ENCODE data around the gene SF3B5. TPM values are rescaled to one million over a fixed set of nuclear protein-coding genes. Genes with fewer than 3 reads are reported as not detected.
"Not testable (repeated sequence)": the region's sequence is repeated elsewhere in the genome, so short reads cannot be mapped to it uniquely, and the experiment has no call there.

SF3B5 gene
- total RNA-seq, 2 donors from 2014 or later = 133 to 167 TPM

- intact Hi-C loops (cut with DNase I, micrococcal nuclease) = no loop called here
- DNase-seq (no peak), ATAC-seq (no peak)
Observed at GRCh38 chr6:144113366-144113765, 18.0 kb upstream of the SF3B5 start.

DNA sequence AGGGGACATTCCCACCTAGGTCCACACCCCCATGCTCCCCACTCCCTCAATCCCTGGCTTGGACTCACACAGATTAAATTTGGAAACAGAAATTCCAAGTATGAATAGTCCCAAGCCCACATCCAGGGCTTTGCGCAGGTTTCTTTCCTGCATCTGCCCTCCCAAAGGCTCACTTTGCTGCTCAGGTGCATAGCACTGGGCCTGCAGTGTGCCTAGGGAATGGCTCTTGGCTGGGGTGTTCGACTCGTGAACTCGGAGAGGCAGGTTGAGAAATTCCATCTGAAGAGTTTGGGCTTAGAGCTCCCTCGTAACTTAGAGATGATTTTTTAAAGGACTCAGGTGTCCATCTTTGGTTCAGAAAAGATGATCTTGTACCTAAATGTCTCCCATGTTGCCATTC, 14.8 kb upstream of the SF3B5 start:
- ATAC-seq = no peak
- intact Hi-C loops (cut with DNase I, micrococcal nuclease) = no loop called here
- DNase-seq = no peak

- DNase-seq (no peak), ATAC-seq (no peak)
- intact Hi-C loops (cut with DNase I, micrococcal nuclease) = loop anchor here in 1 of 2 donors (5.0 kb wide), 1 partner anchor 106 kb away; no protein-coding TSS in a partner anchor
Observed at GRCh38 chr6:144106206-144106605, 10.8 kb upstream of the SF3B5 start.

DNA sequence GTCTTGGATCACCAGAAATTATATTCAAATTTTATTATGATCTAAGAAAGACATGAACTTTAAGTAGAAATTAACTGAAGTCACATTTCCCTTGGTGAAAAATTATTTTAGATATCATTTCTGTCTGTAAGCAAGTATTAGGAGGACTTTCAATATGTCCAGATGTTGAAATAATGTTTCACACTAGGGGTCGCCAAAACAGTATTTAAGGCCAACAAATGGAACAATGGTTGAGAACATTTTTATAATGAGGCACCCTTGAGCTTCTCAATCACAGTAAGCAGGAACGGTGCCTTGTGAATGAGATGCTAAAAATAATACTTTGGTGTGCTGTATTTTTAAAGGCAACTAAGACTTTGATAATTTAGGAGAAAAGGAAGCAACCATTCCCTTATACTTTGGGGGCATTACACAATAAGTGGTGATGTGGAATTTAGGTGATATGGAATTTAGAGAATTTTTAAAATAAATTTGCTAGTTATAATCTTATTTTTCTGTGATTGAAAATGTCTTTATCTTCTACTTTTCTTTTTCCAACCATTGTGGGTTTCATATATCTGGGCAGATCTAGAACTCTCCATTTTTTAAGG, 9.6 kb upstream of the SF3B5 start:
- no peak for DNase-seq
- ATAC-seq = peak; percentile 69
- intact Hi-C loops (cut with DNase I, micrococcal nuclease) = loop anchor here (5.0 kb wide), 2 partner anchors 107 to 377 kb away; no protein-coding TSS in a partner anchor

- intact Hi-C loops (cut with DNase I, micrococcal nuclease) = loop anchor here in 1 of 2 donors (5.0 kb wide), 1 partner anchor 378 kb away; no protein-coding TSS in a partner anchor
- ATAC-seq = no peak
- no peak for DNase-seq
Observed at GRCh38 chr6:144104488-144104887, 9.1 kb upstream of the SF3B5 start.

GRCh38 chr6:144103026-144103563, 7.7 kb upstream of the SF3B5 start:
- intact Hi-C loops (cut with DNase I, micrococcal nuclease) = loop anchor here in 1 of 2 donors (5.0 kb wide), 1 partner anchor 379 kb away; no protein-coding TSS in a partner anchor
- DNase-seq (no peak), ATAC-seq (no peak)

DNA sequence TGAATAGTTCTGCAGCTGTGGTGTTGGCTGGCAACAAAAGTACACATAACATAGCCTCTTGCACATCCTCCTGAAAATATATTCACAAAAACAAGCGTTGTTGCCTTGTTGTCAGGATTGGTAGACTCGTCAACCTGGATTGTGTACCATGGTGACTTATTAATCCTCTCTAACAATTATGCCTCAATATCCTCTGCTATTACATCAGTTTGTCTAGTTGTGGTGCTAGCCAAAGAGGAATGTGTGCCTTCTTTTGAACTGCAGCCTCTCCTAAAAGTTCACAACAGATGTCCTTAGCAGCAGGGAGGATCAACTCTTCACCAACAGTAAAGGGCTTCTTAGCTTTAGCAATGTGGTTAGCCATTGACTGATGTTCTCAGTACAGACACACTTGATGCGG, 3.6 kb upstream of the SF3B5 start:
- intact Hi-C loops (cut with DNase I, micrococcal nuclease) = no loop called here
- DNase-seq (no peak), ATAC-seq (no peak)

- no peak for ATAC-seq
- DNase-seq = peak in 1 of 2 donors; percentile 26
- intact Hi-C loops (cut with DNase I, micrococcal nuclease) = no loop called here
Observed at GRCh38 chr6:144094731-144095133, 641 bp downstream of the SF3B5 start.

GRCh38 chr6:144093658-144094057, 1.7 kb downstream of the SF3B5 start:
- intact Hi-C loops (cut with DNase I, micrococcal nuclease) = no loop called here

DNA sequence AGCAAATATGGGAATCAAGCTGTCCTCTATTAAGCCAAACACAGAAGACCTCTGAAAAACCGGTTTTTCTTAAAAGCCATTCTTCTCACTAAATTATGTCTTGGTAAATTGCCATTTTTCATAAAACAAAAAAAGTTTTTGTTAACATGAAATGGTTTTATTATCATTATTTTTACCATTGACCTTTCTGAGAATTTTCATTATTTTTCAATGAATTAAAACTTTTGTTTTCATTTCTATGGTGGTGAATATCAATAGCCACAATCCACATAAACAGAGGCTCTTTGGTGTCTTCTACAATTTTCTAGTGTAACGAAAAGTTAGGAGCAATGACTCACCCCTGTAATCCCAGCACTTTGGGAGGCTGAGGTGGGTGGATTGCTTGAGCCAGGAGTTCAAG, 2.1 kb downstream of the SF3B5 start:
- ATAC-seq = no peak
- intact Hi-C loops (cut with DNase I, micrococcal nuclease) = no loop called here
- no peak for DNase-seq

More at GRCh38 chr6:144093658-144094057, 1.7 kb downstream of the SF3B5 start:
- ATAC-seq (no peak), DNase-seq (no peak)

DNA sequence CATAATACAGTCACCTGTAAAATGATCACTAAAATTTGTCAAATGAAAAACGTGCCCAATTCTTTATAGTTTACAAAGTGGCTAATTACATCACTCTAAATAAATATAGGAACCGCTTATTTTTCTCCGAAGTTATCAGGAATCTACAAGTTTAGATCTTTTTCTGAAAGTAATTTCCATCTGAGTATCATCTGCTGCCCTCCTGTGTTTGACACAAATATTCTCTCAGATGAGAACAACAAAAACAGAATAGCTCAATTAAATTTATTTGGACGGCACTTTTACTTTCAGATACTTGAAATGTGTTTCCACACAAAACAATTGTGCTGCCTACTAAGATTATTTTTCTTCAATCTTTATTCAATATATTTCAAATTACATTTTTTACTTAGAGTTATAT, 5.0 kb downstream of the SF3B5 start:
- intact Hi-C loops (cut with DNase I, micrococcal nuclease) = no loop called here
- ATAC-seq = no peak
- DNase-seq = no peak

DNA sequence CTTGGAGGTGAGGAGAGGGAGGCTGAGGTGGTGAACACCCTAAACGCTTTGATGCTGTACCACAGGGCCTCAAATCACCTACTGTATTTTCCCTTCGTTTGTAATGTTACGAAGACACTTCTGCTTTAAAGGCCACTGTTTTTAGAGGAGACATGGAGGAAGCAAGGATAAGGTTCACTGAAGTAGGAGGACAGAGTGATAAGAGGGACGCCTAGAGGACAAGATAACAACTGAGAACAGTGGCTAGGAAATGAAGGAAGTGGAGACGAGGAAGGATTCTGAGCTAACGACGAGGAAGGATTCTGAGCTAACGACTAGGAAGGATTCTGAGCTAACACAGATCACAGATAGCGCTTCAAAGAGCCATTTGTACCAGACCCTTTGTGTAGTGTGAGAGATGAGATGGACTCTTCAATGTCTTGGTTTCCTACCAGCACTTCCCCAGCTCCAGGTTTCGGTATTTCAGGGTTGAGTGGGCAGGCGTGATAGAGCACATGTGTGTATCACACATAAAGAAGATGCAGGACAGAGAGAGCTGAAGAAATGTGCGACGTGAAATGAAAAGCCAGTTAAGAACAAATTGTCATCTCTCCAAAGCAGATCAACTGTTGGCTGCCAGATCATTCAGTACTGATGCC, 7.5 kb downstream of the SF3B5 start:
- ATAC-seq = no peak
- intact Hi-C loops (cut with DNase I, micrococcal nuclease) = no loop called here
- no peak for DNase-seq

- ATAC-seq = no peak
- no peak for DNase-seq
- intact Hi-C loops (cut with DNase I, micrococcal nuclease) = no loop called here
Observed at GRCh38 chr6:144086959-144087358, 8.4 kb downstream of the SF3B5 start.

GRCh38 chr6:144083172-144083571, 12.2 kb downstream of the SF3B5 start:
- intact Hi-C loops (cut with DNase I, micrococcal nuclease) = no loop called here
- ATAC-seq (no peak), DNase-seq (no peak)

DNA sequence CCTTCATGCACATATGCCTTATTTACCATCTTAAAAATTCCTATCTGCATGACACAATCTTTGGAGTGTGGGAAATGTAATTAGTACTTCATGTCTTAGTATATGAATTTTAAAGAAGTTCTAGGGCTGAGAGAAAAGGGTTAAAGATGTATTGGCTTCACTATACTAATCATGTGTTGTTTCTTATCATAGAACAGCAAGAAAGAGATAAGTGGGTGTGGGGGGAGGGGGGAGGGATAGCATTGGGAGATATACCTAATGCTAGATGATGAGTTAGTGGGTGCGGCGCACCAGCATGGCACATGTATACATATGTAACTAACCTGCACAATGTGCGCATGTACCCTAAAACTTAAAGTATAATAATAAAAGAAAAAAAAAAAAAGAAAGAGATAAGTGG, 13.0 kb downstream of the SF3B5 start:
- DNase-seq; intact Hi-C loops (cut with DNase I, micrococcal nuclease); ATAC-seq: not testable (repeated sequence)

GRCh38 chr6:144077871-144078270, 17.5 kb downstream of the SF3B5 start:
- no peak for ATAC-seq
- no peak for DNase-seq
- intact Hi-C loops (cut with DNase I, micrococcal nuclease) = no loop called here

DNA sequence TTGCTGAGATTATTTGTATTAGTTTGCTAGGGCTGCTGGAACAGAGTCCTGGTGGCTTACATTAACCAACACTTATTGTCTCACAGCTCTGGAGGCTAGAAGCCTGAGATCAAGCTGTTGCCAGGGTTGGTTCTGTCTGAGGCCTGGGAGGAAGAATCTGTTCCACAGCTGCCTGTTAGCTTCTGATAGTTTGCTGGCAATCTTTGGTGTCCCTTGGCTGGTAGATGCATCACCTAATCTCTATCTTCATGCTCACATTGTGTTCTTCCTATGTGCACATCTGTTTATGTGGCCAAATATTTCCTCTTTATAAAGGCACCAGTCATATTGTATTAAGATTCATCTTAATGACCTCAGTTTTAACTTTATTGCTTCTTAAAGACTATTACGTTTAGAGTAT, 19.5 kb downstream of the SF3B5 start:
- intact Hi-C loops (cut with DNase I, micrococcal nuclease) = no loop called here
- ATAC-seq (no peak), DNase-seq (no peak)

- DNase-seq (no peak), ATAC-seq (no peak)
- intact Hi-C loops (cut with DNase I, micrococcal nuclease) = no loop called here
Observed at GRCh38 chr6:144075187-144075586, 20.2 kb downstream of the SF3B5 start.

DNA sequence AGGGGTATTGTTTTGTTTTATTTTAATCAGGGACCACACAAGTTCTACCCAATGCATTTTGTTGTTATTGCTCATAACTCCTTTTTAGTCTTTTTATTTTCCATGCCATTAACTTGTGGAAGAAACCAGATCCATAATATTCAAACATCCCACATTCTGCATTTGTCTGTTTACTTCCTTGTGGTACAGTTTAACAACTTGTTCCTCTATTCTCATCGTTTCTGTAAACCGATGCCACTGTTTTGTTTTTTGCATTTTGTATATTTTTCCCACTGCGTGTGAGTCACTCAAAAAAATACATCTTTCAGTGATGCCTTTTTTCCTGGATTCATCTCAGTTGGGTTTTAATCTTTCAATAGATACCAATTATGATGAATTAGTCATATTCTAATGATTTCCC, 22.3 kb downstream of the SF3B5 start:
- DNase-seq = no peak
- intact Hi-C loops (cut with DNase I, micrococcal nuclease) = no loop called here
- no peak for ATAC-seq

- DNase-seq = no peak
- intact Hi-C loops (cut with DNase I, micrococcal nuclease) = no loop called here
- no peak for ATAC-seq
Observed at GRCh38 chr6:144069506-144069905, 25.9 kb downstream of the SF3B5 start.

Data from left colon (tissue), 2 donors.